ENCODE results near the gene TRIM16. TPM values are rescaled to one million over a fixed set of nuclear protein-coding genes. Genes with fewer than 3 reads are reported as not detected.
"Not testable (repeated sequence)": the region's sequence is repeated elsewhere in the genome, so short reads cannot be mapped to it uniquely, and the experiment has no call there.

The TRIM16 gene
- 57.1 TPM for polyA plus RNA-seq (2013, experiment 1 of 2; ENCODE audit: insufficient read length)
- 34.9 TPM for polyA plus RNA-seq (2013, experiment 2 of 2; ENCODE audit: insufficient read length)

- DNase-seq: peak; percentile 56
These were observed at the start of gene TRIM16 for GRCh38 chr17:15683824-15684478. TRIM16 (minus strand) TSS chr17:15684311; CDS start chr17:15651609, 32,702 bp downstream.

- DNase-seq: not testable (repeated sequence)
These were observed 49.2 kb upstream of the TRIM16 start for GRCh38 chr17:15733174-15733789.

- not testable (repeated sequence) for DNase-seq
These were observed 47.8 kb upstream of the TRIM16 start, which contains the start of gene TBC1D26 for GRCh38 chr17:15731900-15732299. TBC1D26 (plus strand) TSS chr17:15732283; CDS start chr17:15735349, 3,066 bp downstream.

DNA sequence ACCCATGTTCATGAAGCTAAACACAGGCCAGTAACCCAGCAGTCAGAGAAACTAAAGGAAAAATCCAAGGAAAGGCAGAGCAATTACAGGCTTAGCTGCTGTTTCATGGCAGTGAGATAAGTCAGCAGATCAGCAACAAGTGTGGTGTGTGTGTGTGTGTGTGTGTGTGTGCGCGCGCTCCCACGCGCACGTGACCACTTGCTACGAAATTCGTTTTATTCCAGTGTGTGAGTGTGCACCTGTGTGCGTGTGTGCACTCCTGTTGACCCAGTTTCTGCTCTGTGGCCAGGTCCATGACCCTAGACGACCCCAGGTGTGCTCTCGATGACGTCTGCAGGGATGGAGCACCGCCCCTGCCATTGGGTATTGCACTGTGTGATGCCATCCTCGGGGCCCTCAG, 46.4 kb upstream of the TRIM16 start:
- not testable (repeated sequence) for DNase-seq

- not testable (repeated sequence) for DNase-seq
These were observed 32.8 kb upstream of the TRIM16 start for GRCh38 chr17:15716601-15717563.

DNA sequence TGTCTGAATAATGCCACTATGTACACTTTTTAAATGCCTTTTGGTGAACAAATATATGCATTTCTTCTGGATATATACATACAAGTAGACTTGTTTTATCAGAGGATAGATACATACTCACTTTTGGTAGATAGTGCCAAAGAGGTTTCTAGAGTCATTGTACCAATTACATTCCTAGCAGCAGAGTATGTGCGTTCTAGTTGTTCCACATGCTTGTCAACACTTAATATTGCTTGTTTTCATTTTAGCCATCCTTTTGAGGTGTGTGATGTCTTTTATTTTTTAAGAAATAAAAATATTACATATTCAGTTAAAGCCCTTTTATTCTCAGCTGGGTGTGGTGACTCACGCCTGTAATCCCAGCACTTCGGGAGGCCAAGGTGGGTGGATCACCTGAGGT, 24.8 kb upstream of the TRIM16 start:
- not testable (repeated sequence) for DNase-seq

GRCh38 chr17:15704813-15705212, 20.7 kb upstream of the TRIM16 start:
- DNase-seq: not testable (repeated sequence)

GRCh38 chr17:15704239-15704638, 20.1 kb upstream of the TRIM16 start:
- DNase-seq: not testable (repeated sequence)

DNA sequence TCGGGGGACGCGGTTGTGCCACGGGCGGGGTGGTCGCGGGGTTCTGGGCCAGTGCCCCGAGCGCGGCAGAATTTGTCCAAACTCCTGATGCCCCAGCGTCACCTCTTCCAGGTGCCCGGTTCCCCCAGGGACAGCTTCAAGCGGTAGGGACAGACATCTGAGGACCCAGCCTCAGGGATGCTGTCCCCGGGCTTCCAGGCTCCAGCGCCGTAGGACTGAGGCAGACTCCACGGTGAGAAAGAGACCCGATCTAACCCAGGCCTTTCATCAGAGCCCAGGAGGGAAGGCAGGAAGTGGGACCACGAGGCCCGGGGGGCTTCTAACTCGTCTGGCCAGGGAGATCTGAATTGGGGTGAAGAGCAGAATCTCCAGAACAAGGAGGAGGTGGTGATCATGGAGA, 15.8 kb upstream of the TRIM16 start:
- not testable (repeated sequence) for DNase-seq

- DNase-seq: peak; percentile 100
These were observed 15.4 kb upstream of the TRIM16 start, which contains the start of gene ZNF286A for GRCh38 chr17:15699413-15699924. ZNF286A (plus strand) TSS chr17:15699752; CDS start chr17:15700330, 578 bp downstream.

DNA sequence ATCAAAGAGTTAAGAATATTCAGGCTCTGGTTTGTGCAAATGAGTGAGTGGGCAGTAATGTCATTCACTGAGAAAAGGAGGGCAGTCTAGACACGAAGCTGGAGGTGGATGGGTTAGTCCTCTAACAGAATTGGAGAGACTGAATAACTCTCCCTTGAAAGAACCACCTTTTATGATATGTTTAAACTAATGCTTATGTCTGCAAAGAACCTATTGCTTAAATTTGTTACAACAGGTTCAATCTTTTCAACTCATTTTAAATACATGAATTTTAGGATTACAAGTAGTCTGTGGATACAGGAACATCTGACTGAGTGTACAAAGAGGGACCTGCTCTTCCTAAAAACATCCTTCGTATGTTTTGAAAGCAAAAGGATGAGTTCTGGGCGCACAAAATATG, 14.9 kb upstream of the TRIM16 start:
- not testable (repeated sequence) for DNase-seq

GRCh38 chr17:15687494-15687893, 3.4 kb upstream of the TRIM16 start:
- not testable (repeated sequence) for DNase-seq

DNA sequence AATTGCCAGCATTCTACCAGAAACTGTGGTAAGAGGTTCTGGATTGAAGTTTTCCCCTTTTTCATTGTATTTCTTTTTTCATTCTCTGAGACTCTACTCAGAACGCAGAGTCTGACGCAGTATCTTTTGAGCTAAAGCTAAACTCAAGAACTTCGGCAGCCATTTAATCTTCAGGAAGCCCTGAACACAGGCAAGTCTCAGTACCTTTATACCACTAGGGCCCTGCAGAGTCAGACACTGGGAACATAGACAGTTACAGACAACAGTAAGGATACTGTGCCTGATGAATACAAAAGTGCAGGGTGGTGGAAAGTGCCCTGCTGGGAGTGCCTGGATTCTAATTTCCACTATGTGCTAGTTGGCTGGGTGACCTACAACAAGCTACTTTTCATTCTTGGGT, 976 bp downstream of the TRIM16 start:
- not testable (repeated sequence) for DNase-seq

DNA sequence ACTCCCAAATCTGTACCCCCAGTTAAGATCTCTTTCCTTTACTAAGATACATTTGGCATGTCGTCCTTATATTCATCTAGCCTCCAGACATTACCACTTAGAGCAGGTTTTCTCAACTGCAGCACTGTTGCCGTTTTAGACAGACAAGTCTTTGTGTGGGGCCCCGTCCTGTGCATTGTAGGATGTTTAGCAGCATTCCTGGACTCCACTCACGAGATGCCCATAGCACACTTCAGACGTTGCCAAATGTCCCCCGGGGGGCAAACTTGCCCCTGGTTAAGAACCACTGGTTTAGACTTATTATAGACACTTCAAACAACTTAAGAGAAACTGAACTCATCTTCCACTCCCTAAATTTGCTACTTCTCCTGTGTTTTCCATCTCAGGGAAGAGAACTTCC, 8.1 kb downstream of the TRIM16 start:
- DNase-seq: not testable (repeated sequence)

DNA sequence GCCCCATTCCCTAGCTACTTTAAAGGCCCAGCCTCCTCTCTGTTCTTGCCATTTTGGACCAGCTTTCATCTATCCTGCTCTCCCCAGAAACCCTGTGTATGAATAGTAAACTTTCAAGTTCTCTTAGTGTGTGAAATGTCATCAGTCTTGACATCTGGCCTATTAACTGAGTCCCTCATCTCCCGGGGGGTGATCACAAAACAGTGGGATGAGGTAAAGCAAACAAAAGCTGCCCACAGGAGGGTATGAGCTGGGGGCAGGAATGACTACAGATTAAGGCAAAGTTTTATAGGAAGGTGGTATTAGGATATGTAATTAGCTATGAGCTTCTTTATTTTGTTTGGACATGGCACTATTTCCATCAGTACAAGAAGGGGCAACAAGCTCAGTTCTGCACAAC, 9.5 kb downstream of the TRIM16 start:
- DNase-seq: not testable (repeated sequence)

GRCh38 chr17:15669526-15669925, 14.6 kb downstream of the TRIM16 start:
- not testable (repeated sequence) for DNase-seq

DNA sequence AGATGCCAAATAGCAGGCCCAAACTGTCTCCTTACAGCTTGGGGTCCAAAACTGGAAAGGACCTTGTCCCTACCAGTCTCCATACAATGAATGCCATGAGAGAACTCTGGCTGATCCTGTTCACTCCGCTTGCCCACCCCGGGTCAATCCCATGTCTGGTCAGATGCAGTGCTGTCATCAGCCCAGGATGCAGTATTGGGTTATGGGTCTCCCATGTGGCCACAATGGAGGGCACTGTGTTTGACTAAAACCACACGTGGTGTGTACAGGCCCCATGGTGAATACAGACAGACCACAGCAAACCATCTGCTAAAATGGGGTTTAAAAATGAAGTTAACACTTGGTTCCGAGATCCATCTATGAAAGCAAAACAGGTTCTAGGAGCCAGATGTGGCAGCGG, 20.4 kb downstream of the TRIM16 start:
- no peak for DNase-seq

- DNase-seq: no peak
These were observed 20.9 kb downstream of the TRIM16 start for GRCh38 chr17:15663176-15663575.

DNA sequence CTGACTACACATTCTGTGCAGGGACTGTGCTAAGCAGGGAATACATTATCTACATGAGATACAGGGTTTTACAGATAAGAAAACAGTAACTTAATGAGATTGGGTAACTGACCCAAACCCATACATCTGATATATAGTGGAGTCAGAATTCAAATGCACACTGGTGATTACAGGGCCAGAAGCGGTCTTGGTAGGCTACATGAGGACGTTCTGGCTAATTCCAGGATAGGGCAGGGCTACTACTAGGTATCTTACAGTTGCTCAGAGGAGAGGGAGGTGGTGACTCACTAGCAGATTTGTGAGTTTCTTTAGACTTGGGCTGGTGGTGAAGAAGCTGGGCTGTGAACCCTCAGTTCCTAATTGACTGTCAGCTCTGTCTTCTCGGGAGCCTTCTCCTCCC, 21.4 kb downstream of the TRIM16 start:
- no peak for DNase-seq

GRCh38 chr17:15660077-15660476, 24.0 kb downstream of the TRIM16 start:
- DNase-seq: no peak

GRCh38 chr17:15659663-15660062, 24.4 kb downstream of the TRIM16 start:
- DNase-seq: peak; percentile 35

DNA sequence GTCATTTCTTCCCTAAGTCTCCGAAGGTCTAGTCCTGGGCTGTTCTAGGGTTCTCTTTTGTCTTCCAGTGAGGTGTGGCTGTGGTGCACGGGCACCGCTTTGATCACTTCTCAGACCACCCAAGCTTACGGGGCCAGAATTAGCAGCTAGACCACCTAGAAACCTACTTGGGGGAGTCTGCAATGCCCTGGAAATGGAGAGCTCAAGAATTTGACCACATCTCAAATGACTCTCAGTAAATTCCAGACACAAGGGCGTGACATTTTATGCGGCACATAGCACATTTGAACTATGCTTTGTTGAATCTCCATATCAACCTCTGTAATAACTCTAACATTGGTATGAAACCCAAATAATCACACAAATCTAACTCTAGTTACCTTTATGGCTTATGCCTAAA, 24.9 kb downstream of the TRIM16 start:
- peak; percentile 22 for DNase-seq

All from fibroblast of skin of back (primary cell).